ENCODE data around the gene TMEM229B. TPM values are rescaled to one million over a fixed set of nuclear protein-coding genes. Genes with fewer than 3 reads are reported as not detected.

The TMEM229B gene
- total RNA-seq, 1 experiment from 2014 or later: not detected

Other genes starting within 250 kb of the TMEM229B start
- gene PALS1, start 247.3 kb downstream of the TMEM229B start, total RNA-seq (2014; rRNA removed; shearing (Covaris generic)): 23.8 and 24.2 TPM in 2 replicates
- 65.2 and 77.8 TPM in 2 replicates for gene ATP6V1D, start 128.9 kb downstream of the TMEM229B start, total RNA-seq (2014; rRNA removed; shearing (Covaris generic))
- 232 and 236 TPM in 2 replicates for gene EIF2S1, start 128.4 kb downstream of the TMEM229B start, total RNA-seq (2014; rRNA removed; shearing (Covaris generic))
- not detected in 2 replicates for gene PLEK2, start 76.6 kb downstream of the TMEM229B start, total RNA-seq (2014; rRNA removed; shearing (Covaris generic))
- 0.30 and 0.75 TPM in 2 replicates for gene PLEKHH1, start 44.6 kb upstream of the TMEM229B start, total RNA-seq (2014; rRNA removed; shearing (Covaris generic))
- 17.4 and 18.4 TPM in 2 replicates for gene PIGH, start 111.5 kb upstream of the TMEM229B start, total RNA-seq (2014; rRNA removed; shearing (Covaris generic))
- gene ARG2, start 131.2 kb upstream of the TMEM229B start, total RNA-seq (2014; rRNA removed; shearing (Covaris generic)): 8.6 and 9.7 TPM in 2 replicates
- 34.7 and 35.3 TPM in 2 replicates for gene VTI1B, start 185.9 kb upstream of the TMEM229B start, total RNA-seq (2014; rRNA removed; shearing (Covaris generic))
- 71.9 and 77.0 TPM in 2 replicates for gene RDH11, start 207.0 kb upstream of the TMEM229B start, total RNA-seq (2014; rRNA removed; shearing (Covaris generic))
- gene RDH12, start 213.2 kb upstream of the TMEM229B start, total RNA-seq (2014; rRNA removed; shearing (Covaris generic)): not detected in 2 replicates

All from SJCRH30 (cell line).